Neural cell (in vitro differentiated cells): ENCODE results near the gene PRUNE2. TPM values are rescaled to one million over a fixed set of nuclear protein-coding genes. Genes with fewer than 3 reads are reported as not detected.

ENCODE experiments used
- H2AFZ ChIP-seq: fragments of 200-600, 300-800 bp; sonication (generic), shearing (Covaris generic); 2 replicates; pipeline ENCODE4 v1.6.0; 2014; ENCODE audit warnings: low read depth, mild to moderate bottlenecking, antibody characterized with exemption, low read length, moderate library complexity
- H3F3A ChIP-seq: fragments of 200-600 bp; shearing (Covaris generic); 2 replicates; pipeline ENCODE4 v1.6.1; 2016; ENCODE audit warnings: mild to moderate bottlenecking, moderate library complexity, mixed read lengths, antibody characterized with exemption, low read length; ENCODE audit not compliant: insufficient read depth, poor library complexity, severe bottlenecking
- H3K27ac ChIP-seq: fragments of 200-600, 300-800 bp; sonication (generic), shearing (Covaris generic); 2 replicates; pipeline ENCODE4 v1.5.1; 2014; ENCODE audit warnings: mild to moderate bottlenecking, low read length, moderate library complexity
- H3K27me3 ChIP-seq: fragments of 300-800, 200-600 bp; sonication (generic), shearing (Covaris generic); 2 replicates; pipeline ENCODE4 v1.6.0; 2014; ENCODE audit warnings: mild to moderate bottlenecking, low read depth, low read length, moderate library complexity; ENCODE audit not compliant: insufficient read depth
- H3K36me3 ChIP-seq: fragments of 300-800, 200-600 bp; sonication (generic), shearing (Covaris generic); 2 replicates; pipeline ENCODE4 v1.5.1; 2014; ENCODE audit warnings: mild to moderate bottlenecking, antibody characterized with exemption, low read length, moderate library complexity; ENCODE audit not compliant: insufficient read depth
- H3K4me2 ChIP-seq: fragments of 300-800, 200-600 bp; sonication (generic), shearing (Covaris generic); 2 replicates; pipeline ENCODE4 v1.6.0; 2014; ENCODE audit warnings: mild to moderate bottlenecking, low read length
- H3K4me3 ChIP-seq: fragments of 300-800, 200-600 bp; sonication (generic), shearing (Covaris generic); 2 replicates; pipeline ENCODE4 v1.5.1; 2014; ENCODE audit warnings: mild to moderate bottlenecking, low read length, moderate library complexity
- H3K79me2 ChIP-seq: fragments of 200-600 bp; shearing (Covaris generic); replicated peaks from 2 replicates; pipeline ENCODE4 v1.6.0; 2014; ENCODE audit warnings: mild to moderate bottlenecking, low read length, moderate library complexity; ENCODE audit not compliant: insufficient read depth
- H3K9ac ChIP-seq: fragments of 300-800, 200-600 bp; sonication (generic), shearing (Covaris generic); 2 replicates; pipeline ENCODE4 v1.6.1; 2016; ENCODE audit warnings: mild to moderate bottlenecking, low read length, mixed read lengths
- H3K9me2 ChIP-seq: fragments of 200-600 bp; shearing (Covaris generic); 2 replicates; pipeline ENCODE4 v1.6.1; 2016; ENCODE audit warnings: mild to moderate bottlenecking, low read length, mixed read lengths; ENCODE audit not compliant: insufficient read depth
- H3K9me3 ChIP-seq: fragments of 200-600, 300-800 bp; sonication (generic), shearing (Covaris generic); 2 replicates; pipeline ENCODE4 v1.6.1; 2016; ENCODE audit warnings: mild to moderate bottlenecking, mixed run types, low read length, moderate library complexity, mixed read lengths
- H4K20me1 ChIP-seq: fragments of 200-600 bp; shearing (Covaris generic); 2 replicates; pipeline ENCODE4 v1.6.1; 2016; ENCODE audit warnings: mild to moderate bottlenecking, mixed run types; ENCODE audit not compliant: insufficient read depth
- MXI1 ChIP-seq: fragments of 450-650 bp; conservative IDR thresholded peaks from 2 replicates; pipeline ENCODE4 v1.6.1; 2014; ENCODE audit warnings: antibody characterized with exemption, mild to moderate bottlenecking; ENCODE audit not compliant: poor library complexity, severe bottlenecking
- RAD21 ChIP-seq: fragments of 450-650 bp; conservative IDR thresholded peaks from 2 replicates; pipeline ENCODE4 v1.6.1; 2014; ENCODE audit warnings: antibody characterized with exemption, mild to moderate bottlenecking, moderate library complexity
- SMC3 ChIP-seq: fragments of 450-650 bp; conservative IDR thresholded peaks from 2 replicates; pipeline ENCODE4 v1.6.1; 2014; ENCODE audit warnings: antibody characterized with exemption, mild to moderate bottlenecking, moderate library complexity; ENCODE audit not compliant: poor library complexity
- polyA plus RNA-seq: library from polyadenylated mRNA; depleted of rRNA; stranded (reverse); fragments of >200 nt; gene quantifications from 2 replicates; pipeline ENCODE4 v1.2.3, GENCODE V29; 2014
- small RNA-seq, 3 experiments: library from RNA; depleted of rRNA; stranded (forward); fragments of <200 nt; gene quantifications; one replicate each; pipeline ENCODE3, GENCODE V24; 2012
- TF ChIP-seq, protein P1 (sequence below): fragments of 450-650 bp; IDR thresholded peaks from 2 replicates; pipeline ENCODE4 v1.5.1; 2014; ENCODE audit warnings: antibody characterized with exemption, mild to moderate bottlenecking, moderate library complexity; ENCODE audit not compliant: poor library complexity, severe bottlenecking

The PRUNE2 gene
- polyA plus RNA-seq, 1 donor from 2014 or later = 9.7 TPM

GRCh38 chr9:76561900-76562299, 344.0 kb downstream of the PRUNE2 start:
- no peaks in the 10 kb centered on the region for H3K79me2 ChIP-seq
- no peaks in the 10 kb centered on the region for H3K9me2 ChIP-seq
- no peak overlapping the region for H2AFZ ChIP-seq
- no peak overlapping the region for H3K4me3 ChIP-seq
- no peak overlapping the region for H3K27ac ChIP-seq
- H3K9ac ChIP-seq = no peak overlapping the region
- H4K20me1 ChIP-seq = no peaks in the 10 kb centered on the region
- H3F3A ChIP-seq = no peaks in the 10 kb centered on the region
- TF ChIP-seq, protein P1, sequence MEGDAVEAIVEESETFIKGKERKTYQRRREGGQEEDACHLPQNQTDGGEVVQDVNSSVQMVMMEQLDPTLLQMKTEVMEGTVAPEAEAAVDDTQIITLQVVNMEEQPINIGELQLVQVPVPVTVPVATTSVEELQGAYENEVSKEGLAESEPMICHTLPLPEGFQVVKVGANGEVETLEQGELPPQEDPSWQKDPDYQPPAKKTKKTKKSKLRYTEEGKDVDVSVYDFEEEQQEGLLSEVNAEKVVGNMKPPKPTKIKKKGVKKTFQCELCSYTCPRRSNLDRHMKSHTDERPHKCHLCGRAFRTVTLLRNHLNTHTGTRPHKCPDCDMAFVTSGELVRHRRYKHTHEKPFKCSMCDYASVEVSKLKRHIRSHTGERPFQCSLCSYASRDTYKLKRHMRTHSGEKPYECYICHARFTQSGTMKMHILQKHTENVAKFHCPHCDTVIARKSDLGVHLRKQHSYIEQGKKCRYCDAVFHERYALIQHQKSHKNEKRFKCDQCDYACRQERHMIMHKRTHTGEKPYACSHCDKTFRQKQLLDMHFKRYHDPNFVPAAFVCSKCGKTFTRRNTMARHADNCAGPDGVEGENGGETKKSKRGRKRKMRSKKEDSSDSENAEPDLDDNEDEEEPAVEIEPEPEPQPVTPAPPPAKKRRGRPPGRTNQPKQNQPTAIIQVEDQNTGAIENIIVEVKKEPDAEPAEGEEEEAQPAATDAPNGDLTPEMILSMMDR = no peak
- no peak for TF ChIP-seq SMC3
- no peak for TF ChIP-seq MXI1
- TF ChIP-seq RAD21 = no peak
- no peak overlapping the region for H3K4me2 ChIP-seq
- H3K9me3 ChIP-seq = no peaks in the 10 kb centered on the region
- no peaks in the 10 kb centered on the region for H3K36me3 ChIP-seq
- H3K27me3 ChIP-seq = no peaks in the 10 kb centered on the region

Small RNAs within 50 kb of the gene (small RNA-seq; reads per million reads assigned to genes)
- 0.08 to 0.33 (median 0.26) reads per million in 3 experiments for gene AL359314.1

Other genes with a start within 250 kb of the PRUNE2 start
- gene PCA3, start 141.7 kb downstream of the PRUNE2 start, polyA plus RNA-seq = 0.16 TPM in 1 of 2 replicates, not detected in the other
- not detected in 2 replicates for gene FOXB2, start 113.5 kb upstream of the PRUNE2 start, polyA plus RNA-seq